Right atrium auricular region (tissue), 2 donors: ENCODE data around the gene SUPT16H. TPM values are rescaled to one million over a fixed set of nuclear protein-coding genes. Genes with fewer than 3 reads are reported as not detected.
A peak's percentile ranks its signal among the peaks of the same experiment; 100 is the strongest.

ENCODE experiments used
- DNase-seq: peaks from one replicate; pipeline ENCODE4 v3.0.0-alpha.2; 2019; ENCODE audit warnings: low spot score
- H3K27ac ChIP-seq, 2 donors: fragments of 200-600 bp; sonication (generic); 1 replicate in 1 of 2; 2 replicates in 1 of 2; pipeline ENCODE4 v1.5.1; 2016 to 2019
- H3K27me3 ChIP-seq, 2 donors: fragments of 200-600 bp; sonication (generic); one replicate each; pipeline versions ENCODE4 v1.5.1 to v1.6.0; 2017 to 2019
- H3K36me3 ChIP-seq: fragments of 200-600 bp; sonication (generic); one replicate; pipeline ENCODE4 v1.5.1; 2016
- H3K4me1 ChIP-seq, 2 donors: fragments of 200-600 bp; sonication (generic); one replicate each; pipeline versions ENCODE4 v1.5.1 to v1.6.0; 2017 to 2019
- H3K4me3 ChIP-seq, 2 donors: fragments of 200-600 bp; sonication (generic); 1 replicate in 1 of 2; 2 replicates in 1 of 2; pipeline ENCODE4 v1.5.1; 2017 to 2019; ENCODE audit warnings: mild to moderate bottlenecking in 1 of 2, moderate library complexity in 1 of 2
- H3K9me3 ChIP-seq, 2 donors: fragments of 200-600 bp; sonication (generic); one replicate each; pipeline ENCODE4 v1.5.1; 2019
- total RNA-seq, 2 donors: library from RNA; depleted of rRNA; stranded (reverse); fragments of >200 nt; gene quantifications; one replicate each; pipeline ENCODE4 v1.1.0, GENCODE V29; 2016
- TF ChIP-seq, protein P1 (sequence below), 2 donors: fragments of 200-600 bp; sonication (generic); IDR thresholded peaks; one replicate each; pipeline ENCODE4 v1.5.1; 2019; ENCODE audit warnings: antibody characterized with exemption in 2 of 2

Gene SUPT16H
- total RNA-seq, 2 donors from 2014 or later: 30.0 to 35.9 TPM

DNA sequence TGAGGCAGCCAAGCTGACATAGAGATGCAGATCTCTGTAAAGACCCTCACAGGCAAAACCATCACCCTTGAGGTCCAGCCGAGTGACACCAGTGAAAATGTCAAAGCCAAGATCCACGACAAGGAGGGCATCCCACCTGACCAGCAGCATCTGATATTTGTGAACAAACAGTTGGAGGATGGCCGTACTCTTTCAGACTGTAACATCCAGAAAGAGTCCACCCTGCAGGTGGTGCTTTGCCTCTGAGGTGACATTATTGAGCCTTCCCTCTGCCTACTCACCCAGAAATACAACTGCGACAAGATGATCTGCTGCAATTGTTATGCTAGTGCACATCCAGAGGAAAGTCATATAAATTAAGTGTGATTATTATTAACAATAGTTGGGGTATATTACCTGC is 15.1 kb upstream of the SUPT16H start:
- no peak overlapping the region for H3K4me3 ChIP-seq
- H3K9me3 ChIP-seq: no peaks in the 10 kb centered on the region
- H3K27ac ChIP-seq: no peak overlapping the region
- DNase-seq: no peak
- no peaks in the 10 kb centered on the region for H3K27me3 ChIP-seq
- H3K4me1 ChIP-seq: no peaks in the 10 kb centered on the region
- TF ChIP-seq, protein P1, sequence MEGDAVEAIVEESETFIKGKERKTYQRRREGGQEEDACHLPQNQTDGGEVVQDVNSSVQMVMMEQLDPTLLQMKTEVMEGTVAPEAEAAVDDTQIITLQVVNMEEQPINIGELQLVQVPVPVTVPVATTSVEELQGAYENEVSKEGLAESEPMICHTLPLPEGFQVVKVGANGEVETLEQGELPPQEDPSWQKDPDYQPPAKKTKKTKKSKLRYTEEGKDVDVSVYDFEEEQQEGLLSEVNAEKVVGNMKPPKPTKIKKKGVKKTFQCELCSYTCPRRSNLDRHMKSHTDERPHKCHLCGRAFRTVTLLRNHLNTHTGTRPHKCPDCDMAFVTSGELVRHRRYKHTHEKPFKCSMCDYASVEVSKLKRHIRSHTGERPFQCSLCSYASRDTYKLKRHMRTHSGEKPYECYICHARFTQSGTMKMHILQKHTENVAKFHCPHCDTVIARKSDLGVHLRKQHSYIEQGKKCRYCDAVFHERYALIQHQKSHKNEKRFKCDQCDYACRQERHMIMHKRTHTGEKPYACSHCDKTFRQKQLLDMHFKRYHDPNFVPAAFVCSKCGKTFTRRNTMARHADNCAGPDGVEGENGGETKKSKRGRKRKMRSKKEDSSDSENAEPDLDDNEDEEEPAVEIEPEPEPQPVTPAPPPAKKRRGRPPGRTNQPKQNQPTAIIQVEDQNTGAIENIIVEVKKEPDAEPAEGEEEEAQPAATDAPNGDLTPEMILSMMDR (IDR thresholded peaks at IDR 0.05): no peak
- H3K36me3 ChIP-seq: peaks cover 98% of the 10 kb centered on the region

- Histone ChIP-seq H3K36me3 (peaks cover 98% of the 10 kb centered on the region), H3K27me3 (no peaks in the 10 kb centered on the region), H3K9me3 (no peaks in the 10 kb centered on the region), H3K4me1 (no peaks in the 10 kb centered on the region), H3K4me3 (no peak overlapping the region), H3K27ac (no peak overlapping the region)
- DNase-seq: no peak
- TF ChIP-seq, protein P1 (IDR thresholded peaks at IDR 0.05): no peak
Measured at GRCh38 chr14:21395450-21395849, 11.6 kb upstream of the SUPT16H start.

- TF ChIP-seq, protein P1 (IDR thresholded peaks at IDR 0.05): no peak
- Histone ChIP-seq H3K4me1 (peaks cover 0 to 18% of the 10 kb centered on the region in 2 donors), H3K4me3 (no peak overlapping the region), H3K36me3 (peaks cover 29% of the 10 kb centered on the region), H3K9me3 (no peaks in the 10 kb centered on the region), H3K27me3 (no peaks in the 10 kb centered on the region), H3K27ac (peak overlapping the region; percentile 84 to 91)
- no peak for DNase-seq
Measured at GRCh38 chr14:21385188-21385904, 1.5 kb upstream of the SUPT16H start.

- peaks cover 0 to 18% of the 10 kb centered on the region in 2 donors for H3K4me1 ChIP-seq
- H3K27ac ChIP-seq: peak overlapping the region; percentile 84 to 91
- H3K27me3 ChIP-seq: no peaks in the 10 kb centered on the region
- peaks cover 22% of the 10 kb centered on the region for H3K36me3 ChIP-seq
- no peak for DNase-seq
- H3K9me3 ChIP-seq: no peaks in the 10 kb centered on the region
- H3K4me3 ChIP-seq: peak overlapping the region; percentile 74 to 87
- TF ChIP-seq, protein P1 (IDR thresholded peaks at IDR 0.05): peak in 1 of 2 donors; percentile 1
Measured at GRCh38 chr14:21384494-21384851, 654 bp upstream of the SUPT16H start.

- peaks cover 0 to 18% of the 10 kb centered on the region in 2 donors for H3K4me1 ChIP-seq
- H3K27me3 ChIP-seq: no peaks in the 10 kb centered on the region
- TF ChIP-seq, protein P1 (IDR thresholded peaks at IDR 0.05): no peak
- DNase-seq: no peak
- H3K27ac ChIP-seq: peak overlapping the region; percentile 84 to 91
- H3K36me3 ChIP-seq: peaks cover 9% of the 10 kb centered on the region
- H3K9me3 ChIP-seq: no peaks in the 10 kb centered on the region
- peak overlapping the region; percentile 74 to 87 for H3K4me3 ChIP-seq
Measured at GRCh38 chr14:21382886-21383847, 652 bp downstream of the SUPT16H start.
